Dermis blood vessel endothelial cell (primary cell): Measurements from ENCODE around the gene SEPHS2. TPM values are rescaled to one million over a fixed set of nuclear protein-coding genes. Genes with fewer than 3 reads are reported as not detected.
A peak's percentile ranks its signal among the peaks of the same experiment; 100 is the strongest.
"Not testable (repeated sequence)": the region's sequence is repeated elsewhere in the genome, so short reads cannot be mapped to it uniquely, and the experiment has no call there.

ENCODE experiments used
- DNase-seq: peaks from one replicate; pipeline ENCODE4 v3.0.0; 2010
- total RNA-seq: library from RNA; depleted of rRNA; stranded (reverse); fragments of >200 nt; gene quantifications from 2 replicates; pipeline ENCODE4 v1.2.3, GENCODE V29; 2014

The SEPHS2 gene
- total RNA-seq, 1 donor from 2014 or later, result 16.0 TPM

- DNase-seq, result no peak
These were observed 18.4 kb upstream of the SEPHS2 start for GRCh38 chr16:30464078-30464477.

- not testable (repeated sequence) for DNase-seq
These were observed 15.8 kb upstream of the SEPHS2 start for GRCh38 chr16:30461426-30461825.

GRCh38 chr16:30459456-30459855 is 13.8 kb upstream of the SEPHS2 start:
- DNase-seq, result no peak

- DNase-seq, result no peak
These were observed 13.1 kb upstream of the SEPHS2 start for GRCh38 chr16:30458561-30459394.

- no peak for DNase-seq
These were observed 12.3 kb upstream of the SEPHS2 start for GRCh38 chr16:30457743-30458560.

GRCh38 chr16:30457256-30457655 is 11.6 kb upstream of the SEPHS2 start:
- no peak for DNase-seq

GRCh38 chr16:30456302-30456701 is 10.6 kb upstream of the SEPHS2 start:
- no peak for DNase-seq

- not testable (repeated sequence) for DNase-seq
These were observed 7.3 kb upstream of the SEPHS2 start for GRCh38 chr16:30452709-30453580.

GRCh38 chr16:30449116-30449435 is 3.4 kb upstream of the SEPHS2 start:
- no peak for DNase-seq

GRCh38 chr16:30447512-30448226 is 2.0 kb upstream of the SEPHS2 start:
- DNase-seq, result no peak

GRCh38 chr16:30446203-30446595 is 525 bp upstream of the SEPHS2 start:
- no peak for DNase-seq

- no peak for DNase-seq
These were observed 596 bp downstream of the SEPHS2 start for GRCh38 chr16:30445149-30445407.

- DNase-seq, result no peak
These were observed 1.2 kb downstream of the SEPHS2 start for GRCh38 chr16:30444231-30445148.

- DNase-seq, result no peak
These were observed 2.0 kb downstream of the SEPHS2 start for GRCh38 chr16:30443631-30444030.

GRCh38 chr16:30439720-30440348 is 5.8 kb downstream of the SEPHS2 start:
- no peak for DNase-seq

GRCh38 chr16:30438835-30439234 is 6.8 kb downstream of the SEPHS2 start:
- DNase-seq, result no peak

GRCh38 chr16:30437511-30438046 is 8.1 kb downstream of the SEPHS2 start:
- DNase-seq, result no peak

- no peak for DNase-seq
These were observed 10.8 kb downstream of the SEPHS2 start for GRCh38 chr16:30434852-30435251.

- DNase-seq, result no peak
These were observed 15.2 kb downstream of the SEPHS2 start for GRCh38 chr16:30430428-30430970.

GRCh38 chr16:30429678-30430427 is 15.8 kb downstream of the SEPHS2 start, which contains the start of gene DCTPP1:
DCTPP1 (minus strand) TSS chr16:30430030; CDS start chr16:30429980, 50 bp downstream.
- peak; percentile 99 for DNase-seq
